Activated effector memory CD4-positive, alpha-beta T cell treated with Interleukin-2 at 50 U/mL for 16 hours (primary cell): Measurements from ENCODE around the gene KAT5.
"Not testable (repeated sequence)": the region's sequence is repeated elsewhere in the genome, so short reads cannot be mapped to it uniquely, and the experiment has no call there.

ENCODE experiments used
- DNase-seq: peaks from one replicate; pipeline ENCODE4 v3.0.0-alpha.2; 2020

Gene KAT5

DNA sequence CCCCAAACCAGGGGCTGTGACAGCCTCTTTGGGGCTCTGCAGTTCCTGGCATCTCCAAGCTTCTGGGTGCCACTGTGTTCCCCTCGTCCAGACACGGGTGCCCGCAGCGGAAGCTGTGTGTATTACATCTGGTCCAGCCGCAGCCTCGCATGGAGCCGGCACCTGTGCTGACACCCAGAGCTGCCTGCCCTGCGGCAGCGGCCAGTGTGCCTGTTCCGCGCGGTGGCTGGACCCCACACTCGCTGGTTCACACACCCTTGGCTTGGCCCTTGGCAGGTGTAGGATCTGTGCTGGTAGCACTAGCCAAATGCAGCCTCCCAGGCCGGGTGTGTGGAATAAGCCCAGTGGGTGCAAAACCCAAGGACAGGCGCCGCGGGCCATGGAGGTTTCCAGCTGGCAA lies 33.0 kb downstream of the KAT5 start:
- DNase-seq: no peak

DNA sequence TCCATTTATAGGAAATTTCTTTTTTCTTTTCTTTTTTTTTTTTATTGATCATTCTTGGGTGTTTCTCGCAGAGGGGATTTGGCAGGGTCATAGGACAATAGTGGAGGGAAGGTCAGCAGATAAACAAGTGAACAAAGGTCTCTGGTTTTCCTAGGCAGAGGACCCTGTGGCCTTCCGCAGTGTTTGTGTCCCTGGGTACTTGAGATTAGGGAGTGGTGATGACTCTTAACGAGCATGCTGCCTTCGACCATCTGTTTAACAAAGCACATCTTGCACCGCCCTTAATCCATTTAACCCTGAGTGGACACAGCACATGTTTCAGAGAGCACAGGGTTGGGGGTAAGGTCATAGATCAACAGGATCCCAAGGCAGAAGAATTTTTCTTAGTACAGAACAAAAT lies 50.1 kb downstream of the KAT5 start:
- DNase-seq: not testable (repeated sequence)

DNA sequence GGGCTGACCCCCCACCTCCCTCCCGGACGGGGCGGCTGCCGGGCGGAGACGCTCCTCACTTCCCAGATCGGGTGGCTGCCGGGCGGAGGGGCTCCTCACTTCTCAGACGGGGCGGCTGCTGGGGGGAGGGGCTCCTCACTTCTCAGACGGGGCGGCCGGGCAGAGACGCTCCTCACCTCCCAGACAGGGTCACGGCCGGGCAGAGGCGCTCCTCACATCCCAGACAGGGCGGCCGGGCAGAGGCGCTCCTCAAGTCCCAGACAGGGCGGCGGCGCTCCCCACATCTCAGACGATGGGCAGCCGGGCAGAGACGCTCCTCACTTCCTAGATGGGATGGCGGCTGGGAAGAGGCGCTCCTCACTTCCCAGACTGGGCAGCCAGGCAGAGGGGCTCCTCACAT lies 50.8 kb downstream of the KAT5 start:
- DNase-seq: not testable (repeated sequence)

DNA sequence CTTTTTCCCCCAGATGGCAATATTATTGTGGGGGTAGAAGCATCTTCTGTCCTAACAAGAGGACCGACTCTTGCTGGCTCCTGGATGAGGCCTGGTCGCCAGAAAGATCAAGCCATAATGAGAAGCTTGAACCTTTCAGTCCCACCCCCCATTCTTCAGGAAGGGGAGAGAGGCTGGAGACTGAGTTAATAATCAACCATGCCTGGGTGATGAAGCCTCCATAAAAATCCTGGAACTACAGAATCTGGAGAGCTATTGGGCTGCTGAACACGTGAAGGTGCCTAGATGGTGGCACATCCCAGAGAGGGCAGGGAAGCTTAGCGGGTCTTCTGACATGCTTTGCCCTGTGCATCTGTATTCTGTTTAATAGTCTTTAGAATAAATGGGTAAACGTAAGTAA lies 52.4 kb downstream of the KAT5 start:
- DNase-seq: no peak

DNA sequence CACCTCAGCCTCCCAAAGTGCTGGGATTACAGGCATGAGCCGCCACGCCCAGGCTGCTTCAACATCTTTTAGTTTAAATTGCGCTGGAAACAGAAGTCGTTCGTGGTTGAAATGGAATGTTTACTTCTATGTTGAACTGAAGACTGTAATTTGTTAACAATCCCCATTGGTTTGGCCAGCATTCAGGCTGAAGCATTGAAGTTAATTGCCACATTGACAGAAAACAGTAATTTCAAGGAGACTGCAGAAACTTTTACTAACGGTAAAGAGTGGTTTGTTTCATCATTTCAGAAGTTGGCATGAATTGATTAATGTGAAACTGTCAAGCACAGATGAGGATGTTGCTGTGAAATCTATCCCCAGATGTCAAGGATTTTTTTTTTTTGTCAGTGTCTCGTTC lies 54.5 kb downstream of the KAT5 start:
- no peak for DNase-seq

DNA sequence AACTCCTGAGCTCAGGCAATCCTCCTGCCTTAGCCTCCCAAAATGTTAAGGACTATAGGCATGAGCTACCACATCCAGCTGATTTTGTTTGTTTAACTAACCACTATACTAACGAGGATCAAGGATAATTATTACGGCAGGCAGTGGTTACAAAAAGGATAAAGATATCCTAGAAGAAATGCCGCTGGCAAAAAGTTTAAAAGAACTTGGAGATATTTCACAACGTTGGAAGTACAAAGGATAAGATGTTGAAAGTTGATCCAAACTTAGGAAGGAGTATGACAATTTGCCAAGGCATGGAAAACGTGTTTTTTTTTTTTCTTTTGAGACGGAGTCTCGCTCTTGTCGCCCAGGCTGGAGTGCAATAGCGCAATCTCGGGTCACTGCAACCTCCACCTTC lies 55.4 kb downstream of the KAT5 start:
- DNase-seq: no peak

DNA sequence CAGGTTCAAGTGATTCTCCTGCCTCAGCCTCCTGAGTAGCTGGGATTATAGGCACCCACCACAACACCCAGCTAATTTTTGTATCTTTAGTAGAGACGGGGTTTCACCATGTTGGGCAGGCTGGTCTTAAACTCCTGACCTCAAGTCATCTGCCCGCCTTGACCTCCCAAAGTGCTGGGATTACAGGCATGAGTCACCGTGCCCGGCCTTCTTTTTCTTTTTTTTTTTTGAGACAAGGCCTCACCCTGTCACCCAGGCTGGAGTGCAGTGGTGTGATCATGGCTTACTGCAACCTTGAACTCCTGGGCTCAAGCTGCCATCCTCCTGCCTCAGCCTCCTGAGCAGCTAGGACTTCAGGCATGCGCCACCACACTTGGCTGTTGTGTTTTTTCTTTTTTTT lies 55.8 kb downstream of the KAT5 start:
- DNase-seq: not testable (repeated sequence)
